ENCODE measurements around the gene TTLL8. TPM values are rescaled to one million over a fixed set of nuclear protein-coding genes. Genes with fewer than 3 reads are reported as not detected.

The TTLL8 gene
- total and polyA plus RNA-seq, 4 experiments from 2014 or later = not detected

GRCh38 chr22:50067244-50067643 is 9.1 kb upstream of the TTLL8 start:
- Mint-ChIP-seq H3K27ac (no peak overlapping the region), H3K27me3 (peaks cover 0 to 2% of the 10 kb centered on the region in 2 donors), H3K4me1 (no peaks in the 10 kb centered on the region), H3K9me3 (peaks cover 0 to 2% (median 0%) of the 10 kb centered on the region in 8 donors), H3K4me3 (no peak overlapping the region), H3K36me3 (no peaks in the 10 kb centered on the region)
- H3K4me3 ChIP-seq (ENCODE audit: low read length in 2 of 2) = no peak overlapping the region
- H3K27me3 ChIP-seq (ENCODE audit: insufficient read depth, low read length) = no peaks in the 10 kb centered on the region
- no peaks in the 10 kb centered on the region for H3K36me3 ChIP-seq (ENCODE audit: insufficient read depth, low read length)
- ChIA-PET CTCF (ENCODE audit: partially characterized antibody) (no interaction called here), POLR2A (ENCODE audit: partially characterized antibody) (no interaction called here)
- intact Hi-C loops (cut with micrococcal nuclease) = no loop called here
- no peaks in the 10 kb centered on the region for H3K4me1 ChIP-seq (ENCODE audit: insufficient read depth, low read length)
- H3K27ac ChIP-seq (ENCODE audit: low read depth, low read length) = no peak overlapping the region
- H3K9me3 ChIP-seq (ENCODE audit: control insufficient read depth in 1 of 2, low read length in 2 of 2) = no peaks in the 10 kb centered on the region
- DNase-seq = no peak

DNA sequence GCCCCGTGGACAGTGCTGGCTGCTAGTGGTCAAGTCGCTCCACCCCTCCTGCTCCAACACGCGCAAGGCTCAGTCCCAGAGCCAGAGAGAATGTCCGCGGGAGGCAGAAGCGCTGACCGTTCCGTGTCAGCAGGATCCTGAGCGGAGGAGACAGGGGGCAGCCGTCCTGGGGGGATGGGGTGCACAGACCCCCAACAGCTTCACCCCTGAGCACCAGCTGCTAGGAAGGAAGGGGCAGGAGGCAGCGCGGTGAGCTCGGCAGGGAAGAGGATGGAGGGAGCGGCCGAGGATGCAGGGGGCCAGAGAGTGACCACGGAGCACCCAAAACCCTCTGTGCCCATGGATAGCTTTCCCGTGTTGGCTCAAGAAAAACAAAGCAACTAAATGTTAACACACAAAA is 6.4 kb upstream of the TTLL8 start:
- CTCF ChIA-PET (ENCODE audit: partially characterized antibody) = no interaction called here
- Mint-ChIP-seq H3K27ac (no peak overlapping the region), H3K4me3 (no peak overlapping the region), H3K9me3 (peaks cover 0 to 2% (median 0%) of the 10 kb centered on the region in 8 donors), H3K36me3 (no peaks in the 10 kb centered on the region), H3K4me1 (no peaks in the 10 kb centered on the region), H3K27me3 (peaks cover 9 to 10% of the 10 kb centered on the region in 2 donors)
- Histone ChIP-seq H3K36me3 (ENCODE audit: insufficient read depth, low read length) (no peaks in the 10 kb centered on the region), H3K9me3 (ENCODE audit: control insufficient read depth in 1 of 2, low read length in 2 of 2) (no peaks in the 10 kb centered on the region), H3K27ac (ENCODE audit: low read depth, low read length) (no peak overlapping the region), H3K4me3 (ENCODE audit: low read length in 2 of 2) (no peak overlapping the region), H3K27me3 (ENCODE audit: insufficient read depth, low read length) (no peaks in the 10 kb centered on the region), H3K4me1 (ENCODE audit: insufficient read depth, low read length) (no peaks in the 10 kb centered on the region)
- DNase-seq = no peak
- intact Hi-C loops (cut with micrococcal nuclease) = no loop called here
- POLR2A ChIA-PET (ENCODE audit: partially characterized antibody) = no interaction called here

GRCh38 chr22:50063589-50064393 is 5.7 kb upstream of the TTLL8 start:
- ChIA-PET POLR2A (ENCODE audit: partially characterized antibody) (no interaction called here), CTCF (ENCODE audit: partially characterized antibody) (no interaction called here)
- no peak overlapping the region for H3K4me3 ChIP-seq (ENCODE audit: low read length in 2 of 2)
- H3K4me1 Mint-ChIP-seq = no peaks in the 10 kb centered on the region
- intact Hi-C loops (cut with micrococcal nuclease) = no loop called here
- H3K27ac ChIP-seq (ENCODE audit: low read depth, low read length) = no peak overlapping the region
- no peak overlapping the region for H3K4me3 Mint-ChIP-seq
- peaks cover 11 to 13% of the 10 kb centered on the region in 2 donors for H3K27me3 Mint-ChIP-seq
- no peaks in the 10 kb centered on the region for H3K4me1 ChIP-seq (ENCODE audit: insufficient read depth, low read length)
- no peaks in the 10 kb centered on the region for H3K36me3 Mint-ChIP-seq
- DNase-seq = no peak
- peaks cover 0 to 2% (median 0%) of the 10 kb centered on the region in 8 donors for H3K9me3 Mint-ChIP-seq
- no peaks in the 10 kb centered on the region for H3K36me3 ChIP-seq (ENCODE audit: insufficient read depth, low read length)
- no peaks in the 10 kb centered on the region for H3K9me3 ChIP-seq (ENCODE audit: control insufficient read depth in 1 of 2, low read length in 2 of 2)
- H3K27ac Mint-ChIP-seq = no peak overlapping the region
- no peaks in the 10 kb centered on the region for H3K27me3 ChIP-seq (ENCODE audit: insufficient read depth, low read length)

DNA sequence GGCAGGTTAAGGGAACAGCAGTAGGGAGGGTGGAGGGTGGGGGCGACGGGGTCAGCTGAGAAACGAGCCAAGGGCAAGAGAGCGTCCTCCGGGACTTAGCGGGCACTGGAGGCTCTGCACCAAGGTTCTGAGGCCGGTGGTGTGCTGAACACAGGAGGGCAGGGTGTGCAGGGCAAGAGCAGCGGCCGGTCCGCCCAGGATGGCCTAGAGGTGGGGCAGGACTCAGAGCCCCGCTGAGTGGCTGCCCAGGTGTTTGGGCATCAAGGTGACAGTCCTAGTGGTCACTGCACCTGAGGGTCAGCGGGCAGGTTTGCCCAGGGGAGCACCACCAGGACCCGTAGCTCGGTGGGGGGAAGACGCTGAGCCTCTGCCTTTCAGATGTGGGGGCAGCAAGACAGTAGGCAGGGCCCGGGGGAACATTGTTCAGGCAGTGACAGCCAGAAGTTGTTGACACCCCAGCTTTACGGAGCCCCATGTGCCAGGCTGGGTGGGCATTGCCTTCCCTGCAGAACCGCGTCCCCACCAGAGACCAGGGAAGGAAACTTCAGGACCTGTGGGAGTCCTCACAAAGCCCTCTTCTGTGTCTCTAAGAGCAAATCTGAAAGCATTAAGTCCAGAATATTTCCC is 4.5 kb upstream of the TTLL8 start:
- no peaks in the 10 kb centered on the region for H3K36me3 Mint-ChIP-seq
- no peaks in the 10 kb centered on the region for H3K4me1 ChIP-seq (ENCODE audit: insufficient read depth, low read length)
- POLR2A ChIA-PET (ENCODE audit: partially characterized antibody) = no interaction called here
- no peak for DNase-seq
- H3K4me3 Mint-ChIP-seq = no peak overlapping the region
- H3K27me3 Mint-ChIP-seq = peaks cover 11 to 15% of the 10 kb centered on the region in 2 donors
- no peak overlapping the region for H3K27ac ChIP-seq (ENCODE audit: low read depth, low read length)
- peaks cover 1% of the 10 kb centered on the region for H3K27me3 ChIP-seq (ENCODE audit: insufficient read depth, low read length)
- H3K27ac Mint-ChIP-seq = no peak overlapping the region
- no peak overlapping the region for H3K4me3 ChIP-seq (ENCODE audit: low read length in 2 of 2)
- H3K36me3 ChIP-seq (ENCODE audit: insufficient read depth, low read length) = no peaks in the 10 kb centered on the region
- no peaks in the 10 kb centered on the region for H3K4me1 Mint-ChIP-seq
- no peaks in the 10 kb centered on the region for H3K9me3 ChIP-seq (ENCODE audit: control insufficient read depth in 1 of 2, low read length in 2 of 2)
- H3K9me3 Mint-ChIP-seq = peaks cover 0 to 2% (median 0%) of the 10 kb centered on the region in 8 donors
- CTCF ChIA-PET (ENCODE audit: partially characterized antibody) = no interaction called here
- intact Hi-C loops (cut with micrococcal nuclease) = no loop called here

GRCh38 chr22:50061824-50062355 is 3.8 kb upstream of the TTLL8 start:
- no peak overlapping the region for H3K4me3 Mint-ChIP-seq
- Histone ChIP-seq H3K27ac (ENCODE audit: low read depth, low read length) (no peak overlapping the region), H3K9me3 (ENCODE audit: control insufficient read depth in 1 of 2, low read length in 2 of 2) (no peaks in the 10 kb centered on the region), H3K27me3 (ENCODE audit: insufficient read depth, low read length) (peaks cover 5% of the 10 kb centered on the region), H3K4me1 (ENCODE audit: insufficient read depth, low read length) (no peaks in the 10 kb centered on the region), H3K36me3 (ENCODE audit: insufficient read depth, low read length) (no peaks in the 10 kb centered on the region), H3K4me3 (ENCODE audit: low read length in 2 of 2) (no peak overlapping the region)
- H3K36me3 Mint-ChIP-seq = no peaks in the 10 kb centered on the region
- peaks cover 11 to 17% of the 10 kb centered on the region in 2 donors for H3K27me3 Mint-ChIP-seq
- peaks cover 0 to 2% (median 0%) of the 10 kb centered on the region in 8 donors for H3K9me3 Mint-ChIP-seq
- H3K4me1 Mint-ChIP-seq = no peaks in the 10 kb centered on the region
- CTCF ChIA-PET (ENCODE audit: partially characterized antibody) = no interaction called here
- DNase-seq = no peak
- intact Hi-C loops (cut with micrococcal nuclease) = no loop called here
- H3K27ac Mint-ChIP-seq = no peak overlapping the region
- POLR2A ChIA-PET (ENCODE audit: partially characterized antibody) = no interaction called here

DNA sequence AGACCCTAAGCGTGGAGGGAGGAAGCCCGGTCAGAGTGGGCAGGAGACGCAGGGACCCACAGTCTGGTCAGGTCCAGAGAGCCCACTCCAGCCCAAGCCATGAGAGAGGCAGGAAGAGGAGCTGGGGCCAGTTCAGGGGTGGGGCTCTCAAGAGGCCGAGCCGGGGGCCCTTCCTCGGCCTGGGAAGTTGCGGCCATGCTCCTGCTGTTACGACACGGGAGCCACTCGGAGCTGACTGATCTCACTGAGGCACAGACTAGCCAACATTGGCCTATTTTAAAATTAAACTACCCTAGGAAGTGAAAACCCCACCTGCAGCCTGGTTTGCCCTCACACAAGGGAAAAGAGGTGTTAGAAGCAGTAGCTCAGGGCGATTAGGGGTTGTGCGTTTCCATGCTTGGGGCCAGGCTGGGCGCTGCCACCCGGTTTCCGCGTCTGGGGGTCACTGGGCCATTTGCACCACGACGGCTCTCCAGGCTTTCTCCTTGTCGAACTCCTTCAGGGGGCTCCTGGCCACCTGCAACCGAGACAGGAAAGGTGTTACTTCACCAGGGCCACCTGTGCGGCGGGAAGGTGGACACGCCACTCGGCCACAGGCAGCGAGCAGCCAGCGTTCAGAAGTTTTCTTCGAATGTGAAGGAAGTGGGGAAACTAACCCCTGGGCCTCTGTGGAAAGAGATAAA is 3.2 kb upstream of the TTLL8 start:
- POLR2A ChIA-PET (ENCODE audit: partially characterized antibody) = no interaction called here
- no peak for DNase-seq
- peaks cover 13 to 21% of the 10 kb centered on the region in 2 donors for H3K27me3 Mint-ChIP-seq
- intact Hi-C loops (cut with micrococcal nuclease) = no loop called here
- H3K27ac ChIP-seq (ENCODE audit: low read depth, low read length) = no peak overlapping the region
- no peak overlapping the region for H3K27ac Mint-ChIP-seq
- H3K9me3 Mint-ChIP-seq = peaks cover 0 to 2% (median 0%) of the 10 kb centered on the region in 8 donors
- H3K4me3 Mint-ChIP-seq = no peak overlapping the region
- H3K4me3 ChIP-seq (ENCODE audit: low read length in 2 of 2) = no peak overlapping the region
- H3K4me1 Mint-ChIP-seq = no peaks in the 10 kb centered on the region
- H3K36me3 Mint-ChIP-seq = no peaks in the 10 kb centered on the region
- no peaks in the 10 kb centered on the region for H3K36me3 ChIP-seq (ENCODE audit: insufficient read depth, low read length)
- H3K27me3 ChIP-seq (ENCODE audit: insufficient read depth, low read length) = peaks cover 5% of the 10 kb centered on the region
- no peaks in the 10 kb centered on the region for H3K4me1 ChIP-seq (ENCODE audit: insufficient read depth, low read length)
- no peaks in the 10 kb centered on the region for H3K9me3 ChIP-seq (ENCODE audit: control insufficient read depth in 1 of 2, low read length in 2 of 2)
- CTCF ChIA-PET (ENCODE audit: partially characterized antibody) = no interaction called here

DNA sequence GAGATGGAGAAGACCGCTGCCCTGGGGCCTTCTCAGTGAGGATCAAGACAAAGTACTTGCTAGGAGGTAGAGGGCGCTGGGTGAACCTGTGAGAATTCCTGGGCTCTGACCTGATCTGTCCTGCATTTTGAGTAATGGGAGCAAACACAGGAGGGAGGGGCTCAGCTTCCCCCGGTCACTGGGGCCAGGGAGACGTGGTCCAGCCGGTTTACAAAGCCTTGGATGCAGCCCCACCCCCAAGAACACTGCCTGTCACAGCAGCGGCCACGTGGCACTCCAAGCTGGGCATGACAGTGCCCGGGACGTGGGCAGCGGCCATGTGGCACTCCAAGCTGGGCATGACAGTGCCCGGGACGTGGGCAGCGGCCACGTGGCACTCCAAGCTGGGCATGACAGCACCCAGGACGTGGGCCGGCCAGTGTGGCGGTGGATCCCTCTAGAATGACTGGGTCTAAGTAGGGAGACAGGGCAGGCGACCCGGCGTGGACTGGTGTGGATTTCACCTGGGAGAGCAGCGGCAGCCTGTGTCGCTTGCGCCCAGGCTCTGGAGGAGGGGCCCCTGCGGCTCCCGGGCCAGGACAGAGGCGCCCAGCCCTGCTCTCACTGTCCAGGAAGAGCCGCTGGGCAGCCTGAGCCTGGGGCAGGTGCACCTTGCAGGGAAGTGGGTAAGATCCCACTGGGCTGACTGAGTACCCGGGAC is 2.5 kb upstream of the TTLL8 start:
- no peaks in the 10 kb centered on the region for H3K36me3 Mint-ChIP-seq
- H3K9me3 ChIP-seq (ENCODE audit: control insufficient read depth in 1 of 2, low read length in 2 of 2) = no peaks in the 10 kb centered on the region
- no peaks in the 10 kb centered on the region for H3K4me1 ChIP-seq (ENCODE audit: insufficient read depth, low read length)
- H3K4me1 Mint-ChIP-seq = no peaks in the 10 kb centered on the region
- DNase-seq = no peak
- peaks cover 5% of the 10 kb centered on the region for H3K27me3 ChIP-seq (ENCODE audit: insufficient read depth, low read length)
- H3K27ac ChIP-seq (ENCODE audit: low read depth, low read length) = no peak overlapping the region
- no peaks in the 10 kb centered on the region for H3K36me3 ChIP-seq (ENCODE audit: insufficient read depth, low read length)
- H3K27ac Mint-ChIP-seq = no peak overlapping the region
- H3K27me3 Mint-ChIP-seq = peaks cover 13 to 27% of the 10 kb centered on the region in 2 donors
- no peak overlapping the region for H3K4me3 ChIP-seq (ENCODE audit: low read length in 2 of 2)
- ChIA-PET CTCF (ENCODE audit: partially characterized antibody) (no interaction called here), POLR2A (ENCODE audit: partially characterized antibody) (no interaction called here)
- no peak overlapping the region for H3K4me3 Mint-ChIP-seq
- H3K9me3 Mint-ChIP-seq = peaks cover 0 to 2% (median 0%) of the 10 kb centered on the region in 8 donors
- intact Hi-C loops (cut with micrococcal nuclease) = no loop called here

Data from CD4-positive, alpha-beta memory T cell (primary cell).